Retinal pigment epithelial cell (primary cell): ENCODE data around the gene CD300C.

Experiments used
- DNase-seq: peaks from one replicate; pipeline ENCODE4 v3.0.0-alpha.2; 2010; ENCODE audit warnings: low read depth
- H3K4me3 ChIP-seq: 2 replicates; pipeline ENCODE4 v1.5.1; 2011; ENCODE audit warnings: mild to moderate bottlenecking, low read length, control low read depth, moderate library complexity
- CTCF ChIP-seq: conservative IDR thresholded peaks from 2 replicates; pipeline ENCODE4 v1.5.1; 2011; ENCODE audit warnings: low read depth, low read length, control low read depth, inconsistent platforms

Gene CD300C

GRCh38 chr17:74545843-74546230 lies at the start of gene CD300C:
Gene CD300C, minus strand, starts transcription at chr17:74546115. Its CDS starts 333 bp downstream, at chr17:74545782.
- no peak for TF ChIP-seq CTCF
- no peak for DNase-seq
- no peak within 1 kb of the TSS for H3K4me3 ChIP-seq

- no peak overlapping the region for H3K4me3 ChIP-seq
- no peak for DNase-seq
- no peak for TF ChIP-seq CTCF
These were observed 49.3 kb upstream of the CD300C start for GRCh38 chr17:74595037-74595750.

- TF ChIP-seq CTCF = no peak
- no peak for DNase-seq
- no peak within 1 kb of the TSS for H3K4me3 ChIP-seq
These were observed 46.4 kb upstream of the CD300C start, which contains the start of gene CD300LD for GRCh38 chr17:74592087-74592990. Gene CD300LD, minus strand, starts transcription at chr17:74592283. Its CDS starts 81 bp downstream, at chr17:74592202.

- no peak overlapping the region for H3K4me3 ChIP-seq
- no peak for DNase-seq
- no peak for TF ChIP-seq CTCF
These were observed 45.6 kb upstream of the CD300C start for GRCh38 chr17:74591503-74591902.

GRCh38 chr17:74585711-74586110 lies 39.8 kb upstream of the CD300C start:
- no peak for DNase-seq
- TF ChIP-seq CTCF = no peak
- H3K4me3 ChIP-seq = no peak overlapping the region

GRCh38 chr17:74584292-74585060 lies 38.6 kb upstream of the CD300C start:
- no peak for TF ChIP-seq CTCF
- no peak overlapping the region for H3K4me3 ChIP-seq
- no peak for DNase-seq
